ELF-1 (cell line): ENCODE results near the gene CEACAM3.
"Not testable (repeated sequence)": the region's sequence is repeated elsewhere in the genome, so short reads cannot be mapped to it uniquely, and the experiment has no call there.

Source experiments
- DNase-seq: peaks from one replicate; pipeline ENCODE4 v3.0.0-alpha.2; 2016; ENCODE audit warnings: low read depth, low spot score

CEACAM3 gene

DNA sequence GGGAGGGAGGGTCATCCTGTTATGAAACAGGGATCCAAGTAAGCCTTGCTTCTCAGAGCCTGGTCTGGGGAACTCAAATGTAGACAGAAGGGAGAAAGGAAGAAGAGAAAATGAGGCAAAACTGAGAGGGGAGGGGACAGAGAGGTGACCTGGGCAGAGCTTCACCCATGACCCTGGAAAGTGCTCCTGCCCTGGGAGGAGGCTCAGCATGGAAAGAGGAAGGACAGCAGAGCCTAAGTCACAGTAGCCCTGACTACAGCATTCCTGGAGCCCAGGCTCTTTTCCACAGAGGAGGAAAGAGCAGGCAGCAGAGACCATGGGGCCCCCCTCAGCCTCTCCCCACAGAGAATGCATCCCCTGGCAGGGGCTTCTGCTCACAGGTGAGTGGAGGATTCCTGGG is at the start of gene CEACAM3:
TSS of gene CEACAM3 (plus strand) at position 226 of the 400 bp plus-strand sequence. CDS start at position 317, 91 bp downstream.
- no peak for DNase-seq

- DNase-seq, result peak; percentile 10
Measured at GRCh38 chr19:41746593-41747227, 49.7 kb upstream of the CEACAM3 start.

GRCh38 chr19:41748012-41748411 is 48.4 kb upstream of the CEACAM3 start:
- DNase-seq, result no peak

DNA sequence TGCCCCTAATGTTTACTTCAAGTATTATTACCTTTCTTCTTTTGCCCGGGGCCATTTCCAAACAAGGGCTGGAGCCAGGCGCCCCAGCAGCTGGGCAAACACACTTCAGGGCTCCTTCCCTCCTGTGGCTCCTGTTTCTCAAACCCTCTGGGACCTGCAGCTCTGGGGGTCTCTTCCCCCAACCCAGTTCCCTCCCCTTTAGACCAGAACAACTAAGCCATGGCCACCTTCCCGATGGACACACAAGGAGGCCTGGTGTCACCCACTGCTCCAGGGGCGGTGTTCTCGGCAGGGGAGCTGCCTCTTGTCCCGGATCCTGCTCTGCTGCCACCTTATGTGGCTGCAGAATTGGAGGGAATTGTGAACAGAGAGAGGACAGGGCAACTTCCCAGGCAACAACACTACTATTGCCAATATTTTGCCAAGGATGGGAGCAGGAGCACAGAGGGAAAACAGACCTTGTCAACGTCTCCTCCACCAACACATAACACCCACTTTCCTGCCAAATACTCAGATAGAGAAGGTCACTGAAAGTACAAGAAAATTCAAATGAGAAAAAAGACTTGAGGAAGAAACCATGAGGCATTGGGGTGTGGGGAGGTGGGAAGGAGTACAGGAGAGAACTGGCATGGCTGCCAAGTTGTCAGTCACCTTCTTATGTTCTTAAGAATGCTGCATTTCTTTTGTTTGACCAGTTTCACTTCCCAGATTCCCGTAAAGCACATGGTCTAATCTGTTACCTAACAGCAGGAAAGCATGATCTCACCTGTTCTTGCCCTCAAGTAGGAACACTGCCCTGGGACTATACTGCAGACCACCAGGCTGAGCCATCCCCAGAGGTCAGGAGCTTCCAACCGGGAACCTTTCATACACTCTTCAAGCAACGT is 45.9 kb upstream of the CEACAM3 start:
- not testable (repeated sequence) for DNase-seq

- peak; percentile 54 for DNase-seq
Measured at GRCh38 chr19:41753159-41753558, 43.2 kb upstream of the CEACAM3 start.

DNA sequence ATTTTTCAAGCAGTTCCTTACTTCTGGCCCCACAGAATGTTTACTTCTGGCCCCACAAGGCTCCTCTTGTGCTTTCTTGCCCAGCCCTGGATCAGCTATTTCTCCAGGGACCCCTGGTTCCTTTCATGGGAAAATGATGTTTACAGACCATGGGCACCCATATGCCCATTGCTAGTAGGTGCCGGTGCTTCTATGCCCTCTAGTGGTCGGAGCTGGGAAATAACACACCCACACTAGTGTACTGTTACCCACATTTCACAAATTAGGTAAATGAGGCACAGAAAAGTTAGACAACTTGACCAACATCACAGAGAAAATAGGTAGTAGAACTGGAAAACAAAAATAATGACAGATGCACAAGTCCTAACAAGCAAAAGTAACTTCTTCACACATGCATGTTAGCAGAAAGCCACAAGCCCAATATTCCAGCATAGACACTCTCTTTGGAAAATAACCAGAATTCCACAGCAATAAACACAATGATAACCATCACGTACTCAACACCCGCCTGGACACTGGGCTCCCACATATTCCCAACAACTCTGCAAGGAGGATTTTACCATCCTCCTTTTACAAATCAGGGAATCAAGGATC is 42.4 kb upstream of the CEACAM3 start:
- DNase-seq, result peak; percentile 16

GRCh38 chr19:41755328-41755913 is 41.0 kb upstream of the CEACAM3 start, which contains the start of gene CEACAM6:
Gene CEACAM6 (plus strand): TSS chr19:41755530. CDS start chr19:41755639, 109 bp downstream.
- DNase-seq, result peak; percentile 8

DNA sequence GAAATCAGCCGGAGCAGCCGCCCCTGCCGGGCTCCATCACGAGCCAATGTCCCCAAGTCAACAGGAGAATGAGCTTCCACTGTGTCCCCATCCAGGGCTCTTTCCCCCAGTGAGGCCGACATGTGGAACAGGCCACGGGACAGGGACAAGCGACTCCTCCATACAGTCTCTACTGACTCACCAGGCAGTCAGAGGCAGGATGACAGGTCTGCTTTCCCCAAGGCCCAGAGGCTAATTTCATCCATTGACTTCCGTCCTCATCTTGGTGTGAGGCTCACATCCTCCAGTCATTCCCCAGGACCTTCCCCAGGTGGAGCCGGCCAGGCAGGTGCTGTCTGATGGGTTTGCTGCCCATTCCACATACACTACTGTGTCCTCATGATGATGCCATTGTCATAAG is 37.5 kb upstream of the CEACAM3 start:
- no peak for DNase-seq

DNA sequence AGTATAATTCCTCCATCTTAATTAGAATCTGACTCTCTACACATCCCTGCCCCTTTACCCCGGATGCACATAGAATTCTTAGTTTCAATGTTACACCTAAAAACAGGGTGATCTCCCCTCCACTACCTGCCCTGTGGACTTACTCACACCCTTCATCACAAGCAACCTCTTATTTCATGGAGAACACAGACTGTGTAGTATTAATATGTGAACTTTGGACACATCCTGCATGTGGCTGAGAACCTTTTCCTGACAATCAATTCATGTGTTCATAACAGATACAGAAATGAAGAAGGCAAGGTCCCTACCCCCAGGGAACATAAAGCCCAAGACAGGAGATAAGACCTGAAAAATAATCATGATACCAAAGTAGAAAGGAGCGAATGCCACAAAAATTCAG is 29.3 kb upstream of the CEACAM3 start:
- no peak for DNase-seq

DNA sequence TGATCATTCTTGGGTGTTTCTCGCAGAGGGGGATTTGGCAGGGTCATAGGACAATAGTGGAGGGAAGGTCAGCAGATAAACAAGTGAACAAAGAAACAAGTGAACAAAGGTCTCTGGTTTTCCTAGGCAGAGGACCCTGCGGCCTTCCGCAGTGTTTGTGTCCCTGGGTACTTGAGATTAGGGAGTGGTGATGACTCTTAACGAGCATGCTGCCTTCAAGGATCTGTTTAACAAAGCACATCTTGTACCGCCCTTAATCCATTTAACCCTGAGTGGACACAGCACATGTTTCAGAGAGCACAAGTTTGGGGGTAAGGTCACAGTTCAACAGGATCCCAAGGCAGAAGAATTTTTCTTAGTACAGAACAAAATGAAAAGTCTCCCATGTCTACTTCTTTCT is 28.3 kb upstream of the CEACAM3 start:
- DNase-seq, result not testable (repeated sequence)

- no peak for DNase-seq
Measured at GRCh38 chr19:41769608-41770007, 26.8 kb upstream of the CEACAM3 start.

DNA sequence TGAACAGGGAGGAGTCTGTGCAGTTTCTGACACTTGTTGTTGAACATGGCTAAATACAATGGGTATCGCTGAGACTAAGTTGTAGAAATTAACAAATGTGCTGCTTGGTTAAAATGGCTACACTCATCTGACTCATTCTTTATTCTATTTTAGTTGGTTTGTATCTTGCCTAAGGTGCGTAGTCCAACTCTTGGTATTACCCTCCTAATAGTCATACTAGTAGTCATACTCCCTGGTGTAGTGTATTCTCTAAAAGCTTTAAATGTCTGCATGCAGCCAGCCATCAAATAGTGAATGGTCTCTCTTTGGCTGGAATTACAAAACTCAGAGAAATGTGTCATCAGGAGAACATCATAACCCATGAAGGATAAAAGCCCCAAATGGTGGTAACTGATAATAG is 25.0 kb upstream of the CEACAM3 start:
- DNase-seq, result no peak

DNA sequence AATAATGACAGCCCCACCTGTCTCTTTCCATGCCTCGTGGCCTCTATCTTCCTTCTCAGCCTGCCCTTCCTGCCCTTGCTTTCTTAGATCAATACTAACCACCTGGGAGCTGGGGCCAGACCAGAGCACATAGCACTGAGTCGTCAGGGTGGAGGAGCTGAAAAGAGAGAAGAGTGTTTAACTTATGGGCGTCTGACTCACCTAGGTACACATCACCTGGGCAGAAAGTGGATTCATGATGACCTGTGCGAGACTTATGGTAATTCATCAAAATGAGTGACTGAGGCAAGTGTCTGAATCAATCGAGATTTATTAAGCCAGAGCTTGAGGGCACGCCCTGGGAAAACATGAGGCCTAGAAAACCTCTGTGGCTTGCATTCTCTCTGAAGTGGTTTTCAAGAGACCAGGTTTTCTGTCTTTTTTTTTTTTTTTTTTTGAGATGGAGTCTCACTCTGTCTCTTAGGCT is 21.8 kb upstream of the CEACAM3 start:
- DNase-seq, result no peak

DNA sequence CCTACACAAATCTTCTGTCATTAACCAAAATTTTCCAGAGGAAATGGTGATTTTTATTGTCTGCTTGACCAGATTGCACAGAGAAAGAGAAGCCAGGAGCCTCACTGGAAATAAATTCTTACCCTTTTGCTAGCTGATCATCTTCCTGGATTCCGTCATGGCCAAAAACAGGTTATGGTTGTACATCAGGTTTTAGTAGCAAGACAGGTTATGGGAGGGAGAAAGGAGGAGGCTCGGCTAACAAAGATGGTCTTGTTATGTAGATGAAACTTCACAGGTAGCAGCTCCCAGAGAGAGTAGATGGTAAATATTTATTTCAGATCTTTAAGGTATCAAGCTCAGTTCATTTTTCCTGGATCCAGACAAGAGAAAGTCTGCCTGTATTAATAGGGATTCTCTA is 19.7 kb upstream of the CEACAM3 start:
- no peak for DNase-seq

DNA sequence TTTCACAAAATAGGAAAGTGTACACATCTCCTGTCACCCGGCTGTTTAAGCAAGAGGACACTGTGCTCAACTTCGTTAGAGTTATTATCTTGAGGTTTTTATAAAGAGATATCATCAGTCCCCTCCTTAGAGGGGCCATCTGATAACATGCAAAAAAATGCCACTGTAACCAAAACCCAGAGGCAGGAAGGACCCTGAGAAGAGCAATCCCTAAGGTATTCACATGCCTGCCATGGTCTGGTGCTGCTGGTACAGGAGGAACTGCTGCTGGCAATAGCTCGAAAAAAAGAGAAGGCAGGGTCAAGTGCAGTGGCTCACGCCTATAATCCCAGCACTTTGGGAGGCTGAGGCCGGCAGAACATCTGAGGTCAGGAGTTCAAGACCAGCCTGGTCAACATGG is 12.8 kb upstream of the CEACAM3 start:
- DNase-seq, result no peak

DNA sequence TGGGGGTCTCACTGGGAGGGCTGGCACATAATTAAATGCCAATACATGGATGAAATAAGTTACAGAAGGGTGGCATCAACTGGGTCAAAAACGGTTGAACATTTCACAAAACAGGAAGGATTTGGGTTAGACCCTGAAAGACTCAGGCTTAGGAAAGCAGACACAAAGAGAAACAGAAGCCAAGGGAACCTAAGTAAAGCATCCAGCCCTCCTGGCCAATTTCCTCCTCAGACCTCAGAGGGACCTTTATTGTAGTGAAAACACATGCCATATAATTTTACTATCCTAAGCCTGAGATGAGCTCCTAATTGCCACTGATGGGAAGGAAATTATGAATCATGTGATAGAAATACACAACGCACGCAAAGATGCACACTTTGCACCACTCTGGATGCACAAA is 12.1 kb upstream of the CEACAM3 start:
- no peak for DNase-seq

DNA sequence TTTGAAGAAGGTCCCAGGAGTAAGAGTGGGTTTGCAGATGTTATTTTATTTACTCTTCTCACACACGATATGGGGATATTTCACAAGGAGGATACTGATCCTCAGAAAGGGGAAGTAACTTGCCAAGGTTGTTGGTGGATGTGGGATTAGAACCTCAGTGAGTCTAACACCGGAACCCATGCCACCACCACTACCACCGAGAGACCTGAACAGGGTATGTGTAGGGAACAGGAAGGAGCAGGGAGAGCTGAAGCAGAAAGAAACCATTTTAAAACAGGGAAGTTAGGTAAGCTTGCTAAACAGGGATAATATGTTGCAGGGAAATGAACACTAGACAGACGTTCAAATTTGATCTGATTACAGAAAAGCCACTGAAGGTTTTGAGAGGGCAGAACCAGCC is 11.6 kb upstream of the CEACAM3 start:
- DNase-seq, result no peak

DNA sequence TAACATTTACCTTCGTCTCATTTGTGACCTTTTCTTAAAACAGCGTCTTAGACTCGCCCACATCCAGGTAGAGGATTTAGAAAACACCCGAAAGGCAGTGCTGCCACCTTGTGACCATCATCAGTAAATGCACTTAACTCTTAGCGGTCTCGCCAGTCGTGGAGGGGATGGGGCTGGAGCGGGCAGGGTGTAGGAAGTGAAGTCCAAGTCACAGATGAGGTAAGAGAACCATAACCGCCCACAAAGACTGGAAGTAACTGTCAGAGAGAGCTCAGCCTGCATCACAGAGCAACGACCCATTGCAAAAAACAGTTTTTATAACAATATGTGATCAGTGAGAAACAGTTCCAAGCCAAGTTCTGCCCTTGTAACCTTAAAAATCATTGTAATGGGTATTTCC is 10.7 kb upstream of the CEACAM3 start:
- peak; percentile 72 for DNase-seq

GRCh38 chr19:41787055-41787454 is 9.3 kb upstream of the CEACAM3 start:
- no peak for DNase-seq

GRCh38 chr19:41788518-41788917 is 7.9 kb upstream of the CEACAM3 start:
- not testable (repeated sequence) for DNase-seq

- not testable (repeated sequence) for DNase-seq
Measured at GRCh38 chr19:41789053-41789452, 7.3 kb upstream of the CEACAM3 start.
